SK-N-SH (cell line): ENCODE data around the gene BAIAP2L2. TPM values are rescaled to one million over a fixed set of nuclear protein-coding genes. Genes with fewer than 3 reads are reported as not detected.

Experiments used
- CTCF ChIA-PET: fragments of 300-600, 350-600 bp; formaldehyde crosslinking; extraction: SDS; loops from one replicate; lab custom pipeline; 2021; lab: Yijun Ruan, JAX
- POLR2A ChIA-PET: fragments of 350-600 bp; sonication (Branson Sonifier 250); formaldehyde crosslinking; extraction: SDS; loops from one replicate; lab custom pipeline; 2020; ENCODE audit warnings: antibody characterized with exemption, inconsistent platforms; lab: Yijun Ruan, JAX
- DNase-seq: peaks from one replicate; pipeline ENCODE4 v3.0.0; 2012
- H2AFZ ChIP-seq: fragments of 200-600 bp; sonication (generic); 2 replicates; pipeline ENCODE4 v1.8.1; 2016; ENCODE audit warnings: antibody characterized with exemption, mild to moderate bottlenecking, low read depth
- H3F3A ChIP-seq: fragments of 200-600 bp; sonication (generic); replicated peaks from 2 replicates; pipeline ENCODE3; 2016; ENCODE audit warnings: antibody characterized with exemption, mild to moderate bottlenecking; ENCODE audit not compliant: insufficient read depth
- H3K27ac ChIP-seq, 2 experiments: fragments of 200-500 bp in 1 of 2; fragments of 200-600 bp in 1 of 2; sonication (Bioruptor generic) in 1 of 2; sonication (generic), shearing (Covaris generic) in 1 of 2; 2 replicates each; pipeline versions ENCODE4 v1.5.1 to v1.6.1; 2014 to 2016; ENCODE audit warnings: low read depth in 2 of 2, inconsistent platforms in 1 of 2, low read length in 1 of 2, mild to moderate bottlenecking in 1 of 2, mixed read lengths in 1 of 2
- H3K27me3 ChIP-seq: fragments of 200-600 bp; sonication (generic), shearing (Covaris generic); 2 replicates; pipeline ENCODE4 v1.6.1; 2016; ENCODE audit warnings: mixed run types; ENCODE audit not compliant: insufficient read depth
- H3K36me3 ChIP-seq, 2 experiments: fragments of 200-500 bp in 1 of 2; fragments of 200-600 bp in 1 of 2; sonication (Bioruptor generic) in 1 of 2; sonication (generic) in 1 of 2; replicated peaks in 1 of 2; 2 replicates each; pipeline versions ENCODE3 to v1.5.1; 2014 to 2016; ENCODE audit warnings: low read length in 1 of 2, mild to moderate bottlenecking in 1 of 2; ENCODE audit not compliant: insufficient read depth in 2 of 2, control insufficient read depth in 1 of 2
- H3K4me1 ChIP-seq, 2 experiments: fragments of 200-500 bp in 1 of 2; fragments of 200-600 bp in 1 of 2; sonication (Bioruptor generic) in 1 of 2; sonication (generic), shearing (Covaris generic) in 1 of 2; 2 replicates each; pipeline versions ENCODE4 v1.5.1 to v1.6.1; 2014 to 2016; ENCODE audit warnings: low read depth in 1 of 2, low read length in 1 of 2, mixed run types in 1 of 2; ENCODE audit not compliant: insufficient read depth in 2 of 2, control insufficient read depth in 1 of 2
- H3K4me2 ChIP-seq: fragments of 200-600 bp; sonication (generic), shearing (Covaris generic); 2 replicates; pipeline ENCODE4 v1.6.1; 2017; ENCODE audit warnings: mixed run types
- H3K4me3 ChIP-seq, 2 experiments: fragments of 200-500 bp in 1 of 2; fragments of 200-600 bp in 1 of 2; sonication (Bioruptor generic) in 1 of 2; sonication (generic), shearing (Covaris generic) in 1 of 2; 2 replicates each; pipeline versions ENCODE4 v1.5.1 to v1.8.1; 2014 to 2016; ENCODE audit warnings: low read depth in 2 of 2, inconsistent platforms in 1 of 2, low read length in 1 of 2, mild to moderate bottlenecking in 1 of 2, mixed read lengths in 1 of 2, moderate library complexity in 1 of 2
- H3K79me2 ChIP-seq: fragments of 200-600 bp; sonication (generic); 2 replicates; pipeline ENCODE4 v1.8.1; 2017; ENCODE audit warnings: mild to moderate bottlenecking; ENCODE audit not compliant: insufficient read depth
- H3K9ac ChIP-seq: fragments of 200-600 bp; sonication (generic); 2 replicates; pipeline ENCODE4 v1.6.1; 2017; ENCODE audit warnings: mixed run types
- H3K9me2 ChIP-seq: fragments of 200-600 bp; sonication (generic); 2 replicates; pipeline ENCODE4 v1.6.1; 2017; ENCODE audit warnings: mixed run types
- H3K9me3 ChIP-seq: fragments of 200-600 bp; sonication (generic); 2 replicates; pipeline ENCODE4 v1.6.1; 2017; ENCODE audit warnings: mixed run types, mild to moderate bottlenecking, moderate library complexity
- H4K20me1 ChIP-seq: fragments of 200-600 bp; sonication (generic); 2 replicates; pipeline ENCODE4 v1.6.1; 2017; ENCODE audit warnings: mild to moderate bottlenecking, mixed run types; ENCODE audit not compliant: insufficient read depth
- EZH2phosphoT487 ChIP-seq: fragments of 200-600 bp; sonication (generic); IDR thresholded peaks from 2 replicates; pipeline ENCODE4 v1.6.1; 2017; ENCODE audit warnings: low read depth, mixed run types, mild to moderate bottlenecking, antibody characterized with exemption, moderate library complexity, borderline replicate concordance
- FOXJ3 ChIP-seq: sonication (generic); formaldehyde crosslinking; IDR thresholded peaks from 2 replicates; pipeline ENCODE4 v1.5.1; 2020; ENCODE audit warnings: mild to moderate bottlenecking, missing genetic modification reagents
- FOXM1 ChIP-seq: IDR thresholded peaks from 2 replicates; pipeline ENCODE4 v1.4.0; 2012; ENCODE audit warnings: low read depth, mild to moderate bottlenecking
- GATA2 ChIP-seq: sonication (generic); formaldehyde crosslinking; IDR thresholded peaks from 2 replicates; pipeline ENCODE4 v1.5.0; 2020; ENCODE audit warnings: mild to moderate bottlenecking, missing genetic modification reagents
- MAX ChIP-seq: IDR thresholded peaks from 2 replicates; pipeline ENCODE4 v1.4.0; 2012; ENCODE audit warnings: low read depth
- NRF1 ChIP-seq: IDR thresholded peaks from 2 replicates; pipeline ENCODE4 v1.6.1; 2012; ENCODE audit warnings: low read depth, mild to moderate bottlenecking, low read length
- POLR2AphosphoS5 ChIP-seq: IDR thresholded peaks from 2 replicates; pipeline ENCODE4 v1.6.1; 2012; ENCODE audit warnings: low read depth, low read length
- TEAD4 ChIP-seq: IDR thresholded peaks from 2 replicates; pipeline ENCODE4 v1.4.0; 2012; ENCODE audit warnings: mild to moderate bottlenecking, borderline replicate concordance; ENCODE audit not compliant: insufficient read depth
- USF1 ChIP-seq: IDR thresholded peaks from 2 replicates; pipeline ENCODE4 v1.4.0; 2012; ENCODE audit warnings: low read depth, borderline replicate concordance
- whole genome bisulfite sequencing: methylation state at CpG from one replicate; pipeline ENCODE4 v1.1.6; 2017; ENCODE audit warnings: low lambda C conversion rate; 5-methylcytosine and 5-hydroxymethylcytosine counted together
- polyA plus RNA-seq, 3 experiments: library from polyadenylated mRNA; depleted of rRNA; stranded (reverse); fragments of >200 nt; gene quantifications; 2 replicates each; pipeline ENCODE4 v1.2.3, GENCODE V29; 2012

BAIAP2L2 gene
- polyA plus RNA-seq, 1 of the 3 experiments (the other 2 are of a cell fraction) = 0.16 TPM

GRCh38 chr22:38097557-38098409 lies 12.7 kb downstream of the BAIAP2L2 start:
- POLR2A ChIA-PET = interaction anchor here (1.2 kb wide), 1 partner anchor 13 kb away, joined by 3 read pairs; no protein-coding TSS in a partner anchor
- Histone ChIP-seq H3K27me3 (no peaks in the 10 kb centered on the region), H4K20me1 (no peaks in the 10 kb centered on the region), H3K9me2 (no peaks in the 10 kb centered on the region), H3K9me3 (no peaks in the 10 kb centered on the region), H3K4me3 (no peak overlapping the region; a peak in 1 of 4 replicates), H3K79me2 (no peaks in the 10 kb centered on the region), H3K9ac (no peak overlapping the region), H3K4me1 (no peaks in the 10 kb centered on the region), H3K36me3 (no peaks in the 10 kb centered on the region), H3F3A (no peaks in the 10 kb centered on the region), H2AFZ (no peak overlapping the region), H3K4me2 (no peak overlapping the region), H3K27ac (no peak overlapping the region)
- no peak for DNase-seq
- TF ChIP-seq NRF1 (no peak), GATA2 (CRISPR knock-in tag) (no peak)
- WGBS = 86% methylated on average over 13 of the region's 32 CpGs
- CTCF ChIA-PET = interaction anchor here (0.8 kb wide), 1 partner anchor 17 kb away, joined by 3 read pairs; no protein-coding TSS in a partner anchor

- H3K36me3 ChIP-seq = no peaks in the 10 kb centered on the region
- no peak for DNase-seq
- POLR2A ChIA-PET = no interaction called here
Observed at GRCh38 chr22:38097058-38097457, 13.4 kb downstream of the BAIAP2L2 start.

GRCh38 chr22:38089474-38089851 lies 21.0 kb downstream of the BAIAP2L2 start:
- ChIA-PET CTCF (interaction anchor here (1.2 kb wide), 1 partner anchor 10 kb away, joined by 3 read pairs; no protein-coding TSS in a partner anchor), POLR2A (no interaction called here)
- no CpG with 5 or more reads among the region's 34 CpGs for WGBS
- Histone ChIP-seq H3K9ac (no peak overlapping the region), H3K9me2 (no peaks in the 10 kb centered on the region), H3K27me3 (no peaks in the 10 kb centered on the region), H3K4me3 (no peak overlapping the region), H2AFZ (no peak overlapping the region), H3K4me1 (no peaks in the 10 kb centered on the region), H3K4me2 (no peak overlapping the region), H3K9me3 (no peaks in the 10 kb centered on the region), H3F3A (no peaks in the 10 kb centered on the region), H3K79me2 (no peaks in the 10 kb centered on the region), H4K20me1 (no peaks in the 10 kb centered on the region), H3K36me3 (no peaks in the 10 kb centered on the region), H3K27ac (no peak overlapping the region)
- TF ChIP-seq TEAD4 (no peak), FOXM1 (no peak), POLR2AphosphoS5 (no peak), NRF1 (no peak), EZH2phosphoT487 (no peak)
- no peak for DNase-seq

More at GRCh38 chr22:38097058-38097457, 13.4 kb downstream of the BAIAP2L2 start:
- H3K9ac ChIP-seq = no peak overlapping the region
- H3K9me2 ChIP-seq = no peaks in the 10 kb centered on the region
- TF ChIP-seq USF1 = no peak
- TF ChIP-seq GATA2 (CRISPR knock-in tag) = no peak
- TF ChIP-seq FOXM1 = no peak
- no peak for TF ChIP-seq MAX
- no peak for TF ChIP-seq FOXJ3 (CRISPR knock-in tag)
- H3K9me3 ChIP-seq = no peaks in the 10 kb centered on the region
- H3K4me3 ChIP-seq = no peak overlapping the region
- H3K4me2 ChIP-seq = no peak overlapping the region
- no peaks in the 10 kb centered on the region for H3F3A ChIP-seq
- CTCF ChIA-PET = no interaction called here
- no peaks in the 10 kb centered on the region for H4K20me1 ChIP-seq
- H3K4me1 ChIP-seq = no peaks in the 10 kb centered on the region
- H2AFZ ChIP-seq = no peak overlapping the region
- H3K79me2 ChIP-seq = no peaks in the 10 kb centered on the region
- H3K27ac ChIP-seq = no peak overlapping the region
- no peaks in the 10 kb centered on the region for H3K27me3 ChIP-seq
- WGBS = 84% methylated on average over 11 of the region's 15 CpGs
